GM19351 (cell line): ENCODE data around the gene SRBD1.

Experiments
- ATAC-seq: cut with Tn5 transposase; IDR thresholded peaks from one replicate; pipeline ENCODE4 v1.9.1; 2021; ENCODE audit warnings: mild to moderate bottlenecking, moderate library complexity; ENCODE audit not compliant: unreplicated experiment

The SRBD1 gene

GRCh38 chr2:45382744-45383143 lies 228.3 kb downstream of the SRBD1 start:
- no peak for ATAC-seq

DNA sequence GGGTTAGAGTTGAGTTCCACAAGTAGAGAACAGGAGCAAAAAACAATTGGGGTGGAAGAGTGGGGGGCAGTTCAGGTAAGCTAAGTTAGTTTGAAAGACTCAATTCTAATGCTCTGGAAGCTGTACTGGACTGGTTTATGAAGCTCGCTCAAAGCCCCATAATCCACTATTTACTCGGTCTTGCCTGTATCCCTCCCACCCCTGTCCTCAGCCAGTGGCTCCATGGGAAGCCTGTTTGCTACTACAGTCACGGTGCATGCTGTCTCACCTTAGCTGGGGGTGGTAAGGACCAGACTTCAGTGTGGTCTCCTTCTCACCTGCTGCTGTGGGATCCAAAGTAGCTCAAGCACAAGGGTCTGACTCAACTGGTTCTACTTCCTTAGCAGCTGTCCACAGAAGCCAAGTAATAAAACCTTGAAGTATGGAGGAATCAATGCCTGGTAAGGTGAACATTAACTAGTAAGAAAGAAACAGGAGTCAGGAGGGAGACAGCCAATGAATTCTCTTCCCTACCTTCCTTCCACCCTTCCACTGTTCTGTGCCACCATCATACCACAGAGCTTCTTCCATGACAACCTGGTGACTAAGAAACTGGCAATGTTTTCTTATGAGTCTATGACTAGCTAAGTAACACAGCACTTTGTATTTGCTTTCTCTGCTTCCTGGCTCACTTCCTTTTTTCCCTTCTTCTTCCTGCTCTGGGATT lies 230.8 kb downstream of the SRBD1 start:
- no peak for ATAC-seq

GRCh38 chr2:45379399-45380087 lies 231.5 kb downstream of the SRBD1 start:
- no peak for ATAC-seq

DNA sequence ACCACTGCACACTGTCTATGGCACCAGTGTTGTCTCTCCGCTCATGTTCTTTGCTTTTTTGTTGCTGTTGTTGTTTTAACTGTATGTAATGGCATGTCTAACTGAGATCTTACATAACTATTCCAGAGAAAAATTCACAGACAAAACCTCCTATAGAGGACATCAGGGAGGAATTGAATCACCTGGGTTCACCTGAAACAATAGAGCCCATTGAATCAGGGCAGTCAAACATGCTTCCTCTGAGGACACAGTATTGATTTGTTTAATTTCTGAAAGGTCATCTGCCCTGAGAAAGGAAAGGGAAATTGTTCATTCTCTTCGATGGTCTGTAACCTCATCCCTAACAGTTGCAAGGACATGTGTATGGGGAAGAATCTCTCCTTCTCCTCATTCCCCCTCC lies 237.5 kb downstream of the SRBD1 start:
- no peak for ATAC-seq

- no peak for ATAC-seq
These were observed 240.7 kb downstream of the SRBD1 start for GRCh38 chr2:45370369-45370768.

- ATAC-seq = no peak
These were observed 242.3 kb downstream of the SRBD1 start for GRCh38 chr2:45368792-45369191.

- no peak for ATAC-seq
These were observed 249.4 kb downstream of the SRBD1 start for GRCh38 chr2:45361666-45362065.

- ATAC-seq = no peak
These were observed 256.3 kb downstream of the SRBD1 start for GRCh38 chr2:45354776-45355175.

DNA sequence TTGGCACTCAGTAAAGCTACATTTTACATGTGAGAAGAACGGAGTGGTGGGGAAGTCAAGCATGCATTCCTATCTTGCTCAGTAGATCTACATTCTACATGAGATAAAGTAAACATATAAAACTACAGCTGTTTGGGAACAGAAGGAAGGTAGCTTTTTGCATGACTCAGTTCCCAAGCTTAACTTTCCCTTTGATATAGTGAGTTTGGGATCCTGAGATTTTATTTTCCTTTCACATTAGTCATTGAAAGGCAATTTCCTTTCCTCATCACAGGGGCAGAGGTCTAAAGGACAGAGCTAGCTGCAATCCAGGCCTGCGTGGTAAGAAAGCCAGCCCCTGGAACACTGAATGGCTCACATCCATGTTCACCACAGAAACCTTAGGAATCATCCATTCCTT lies 257.2 kb downstream of the SRBD1 start:
- no peak for ATAC-seq

GRCh38 chr2:45352506-45352905 lies 258.6 kb downstream of the SRBD1 start:
- no peak for ATAC-seq

DNA sequence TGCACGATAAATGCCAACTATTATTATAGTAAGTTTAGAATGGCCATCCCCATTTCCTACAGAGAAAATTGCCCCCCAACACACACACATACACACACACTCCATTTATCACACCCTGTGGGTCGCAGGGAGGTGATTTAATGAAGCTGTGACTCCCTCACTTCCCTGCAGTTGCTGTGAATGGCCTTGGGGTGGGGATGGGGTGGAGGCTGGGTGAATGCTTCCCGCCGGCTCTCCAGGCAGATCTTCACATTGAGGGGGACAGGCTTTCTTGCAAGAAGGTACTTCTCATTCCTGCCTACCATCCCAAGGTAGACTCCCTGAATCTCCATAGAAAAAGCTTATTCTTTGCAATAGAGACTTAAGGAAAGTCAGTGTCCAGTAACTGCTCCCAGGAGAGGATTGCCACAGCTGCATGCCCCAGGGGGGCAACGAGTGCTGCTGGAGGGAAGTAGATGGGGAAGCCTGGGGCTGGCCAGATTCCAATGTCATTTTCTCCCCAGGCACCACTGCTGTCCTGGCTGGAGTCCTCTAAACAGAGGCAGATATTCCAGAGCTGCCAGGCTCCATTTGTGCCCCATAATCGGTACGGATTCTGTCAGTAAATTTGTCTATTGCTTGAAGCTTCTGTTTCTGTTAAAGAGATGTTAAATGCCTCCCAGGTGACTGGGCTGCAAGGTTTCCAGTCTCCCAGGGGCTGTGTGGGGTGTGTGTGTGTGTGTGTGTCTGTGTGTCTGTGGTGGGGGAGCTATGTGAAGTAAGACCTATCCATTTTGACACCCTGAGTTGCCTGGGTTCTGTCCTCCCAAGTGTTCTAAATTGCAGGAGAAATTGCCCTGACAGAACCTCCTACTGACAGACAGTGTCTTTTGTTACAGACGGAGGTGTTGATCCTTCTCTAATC lies 265.5 kb downstream of the SRBD1 start:
- no peak for ATAC-seq

- ATAC-seq = no peak
These were observed 266.6 kb downstream of the SRBD1 start for GRCh38 chr2:45344502-45344901.

GRCh38 chr2:45344071-45344470 lies 267.0 kb downstream of the SRBD1 start:
- no peak for ATAC-seq

GRCh38 chr2:45343251-45344017 lies 267.6 kb downstream of the SRBD1 start:
- no peak for ATAC-seq

DNA sequence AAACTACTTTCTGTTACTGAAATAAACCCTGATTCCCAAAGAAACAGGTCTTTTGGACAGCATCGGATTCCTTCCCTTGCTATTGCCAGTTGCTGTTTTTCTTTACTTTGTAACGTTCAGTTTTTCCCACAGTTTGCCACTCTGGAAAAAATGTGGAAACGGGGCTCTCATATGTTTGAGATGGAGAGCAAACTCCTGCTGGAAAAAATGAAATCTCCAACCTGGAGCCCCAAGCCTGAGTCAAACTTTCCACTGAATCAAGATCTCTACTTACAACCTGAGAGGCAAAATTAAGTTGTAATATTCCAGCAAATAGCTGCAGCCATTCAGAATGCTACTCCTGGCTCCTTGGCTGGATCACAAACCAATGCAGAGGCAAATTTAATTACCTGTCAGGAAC lies 270.7 kb downstream of the SRBD1 start:
- no peak for ATAC-seq

DNA sequence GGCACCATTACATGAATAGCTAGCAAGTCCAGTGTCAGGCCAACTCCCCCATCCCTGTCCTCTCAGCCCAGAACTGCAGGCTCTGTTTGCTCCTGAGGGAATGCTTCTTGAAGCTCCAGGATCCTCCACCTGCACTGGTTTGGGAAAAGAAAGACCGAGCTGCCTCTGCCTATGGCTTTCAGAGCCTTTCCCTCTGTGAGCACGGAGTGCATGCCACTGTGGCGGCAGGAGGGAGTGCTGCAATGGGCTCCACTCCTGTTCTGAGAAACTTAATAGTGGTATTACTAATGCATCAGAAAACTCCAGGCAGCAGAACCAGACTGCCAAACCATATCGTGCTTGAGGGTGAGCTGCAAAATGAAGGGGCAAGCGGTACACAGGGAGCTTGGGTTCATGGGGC lies 271.8 kb downstream of the SRBD1 start:
- ATAC-seq = no peak
